ENCODE results near the gene CDH16.
A peak's percentile ranks its signal among the peaks of the same experiment; 100 is the strongest.
"Not testable (repeated sequence)": the region's sequence is repeated elsewhere in the genome, so short reads cannot be mapped to it uniquely, and the experiment has no call there.

Gene CDH16

DNA sequence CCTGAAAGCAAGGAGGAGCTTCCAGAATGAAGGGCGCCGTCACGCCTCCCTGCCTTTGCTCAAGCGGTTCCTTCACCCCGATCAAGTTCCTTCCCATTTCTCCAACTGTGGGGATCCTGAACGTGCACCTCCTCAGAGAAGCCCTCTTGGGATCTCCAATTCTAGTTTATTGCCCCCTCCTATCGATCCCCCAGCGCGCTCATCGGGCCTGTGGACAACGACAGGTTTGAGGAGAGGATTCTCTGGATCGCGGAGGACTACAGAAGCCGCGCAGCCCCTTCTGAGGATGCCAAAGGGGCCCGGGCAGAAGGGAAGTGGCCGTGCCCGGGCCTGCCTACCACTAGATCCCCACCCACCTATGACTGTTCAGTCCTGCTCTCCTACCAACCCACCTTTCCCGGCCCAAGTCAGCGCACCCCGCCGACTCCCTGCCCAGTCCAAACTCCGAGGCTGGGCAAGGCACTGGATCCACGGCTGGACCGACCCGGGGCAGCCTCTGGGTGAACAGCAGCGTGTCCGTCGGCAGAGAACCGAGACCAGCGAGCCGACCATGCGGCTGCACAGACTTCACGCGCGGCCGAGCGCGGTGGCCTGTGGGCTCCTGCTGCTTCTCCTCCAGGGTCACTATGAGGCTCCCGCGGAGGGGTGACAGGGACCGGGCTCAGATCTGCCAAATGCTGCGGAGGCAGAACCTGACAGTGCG, 29.6 kb upstream of the CDH16 start:
- peak in 6 of 51 donors; percentile 11 to 55 (median 28) for DNase-seq

DNA sequence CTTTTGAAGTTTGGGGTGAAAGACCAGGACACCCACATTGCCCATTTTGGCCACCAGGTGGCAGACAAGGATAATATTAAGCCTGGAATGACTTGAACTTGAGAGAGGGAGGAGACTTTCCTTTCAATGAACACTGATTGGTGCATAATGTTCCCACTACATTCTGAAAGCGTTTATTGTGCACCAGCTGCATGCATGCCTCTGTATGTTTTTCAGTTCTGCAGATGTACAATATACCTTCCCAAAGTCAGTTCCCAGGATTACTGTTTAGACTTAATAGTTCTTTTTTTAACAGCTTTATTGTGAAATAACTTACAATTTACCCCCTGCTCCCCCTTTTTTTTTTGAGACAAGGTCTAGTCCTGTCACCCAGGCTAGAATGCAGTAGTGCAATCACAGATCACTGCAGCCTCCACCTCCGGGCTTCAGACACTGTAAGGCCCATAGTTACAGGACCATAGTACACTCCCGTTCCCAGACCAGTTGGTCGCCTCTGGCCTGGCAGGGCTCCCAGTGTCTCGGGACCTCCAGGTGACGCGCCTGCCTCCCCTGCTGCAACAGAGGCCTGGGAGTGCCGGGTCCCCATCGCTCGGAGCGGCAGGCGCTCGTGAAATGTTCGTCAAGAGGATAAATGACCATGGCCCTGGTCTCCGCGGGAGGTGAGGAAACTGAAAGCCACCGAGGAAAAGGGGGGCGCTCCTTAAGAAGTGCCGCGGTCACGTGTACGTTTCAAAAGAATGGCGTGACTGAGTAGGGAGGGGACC, 28.8 kb upstream of the CDH16 start:
- peak in 42 of 51 donors; percentile 8 to 88 (median 60) for DNase-seq

GRCh38 chr16:66946974-66947301, 28.3 kb upstream of the CDH16 start:
- DNase-seq: no peak

DNA sequence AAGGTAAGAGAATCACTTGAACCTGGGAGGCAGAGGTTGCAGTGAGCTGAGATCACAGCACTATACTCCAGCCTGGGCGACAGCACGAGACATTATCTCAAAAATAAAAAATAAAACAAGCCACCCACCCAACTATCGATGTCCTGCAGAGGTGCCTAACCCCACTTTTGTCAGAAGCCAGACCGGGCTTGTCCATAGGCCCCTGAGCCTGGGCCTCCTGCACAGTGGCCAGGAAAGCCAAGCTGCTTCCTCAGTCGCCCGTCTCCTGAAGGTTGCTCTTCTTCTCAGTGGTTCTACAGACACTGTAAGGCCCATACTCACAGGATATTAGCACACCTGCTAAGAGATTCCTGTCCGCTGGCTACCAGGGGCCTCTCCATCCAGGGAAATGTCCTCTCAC, 27.9 kb upstream of the CDH16 start:
- DNase-seq: no peak

- no peak for DNase-seq
These were observed 27.3 kb upstream of the CDH16 start for GRCh38 chr16:66945939-66946338.

- not testable (repeated sequence) for DNase-seq
These were observed 26.3 kb upstream of the CDH16 start for GRCh38 chr16:66944971-66945370.

- no peak for DNase-seq
These were observed 25.4 kb upstream of the CDH16 start for GRCh38 chr16:66944054-66944441.

- DNase-seq: no peak
These were observed 24.9 kb upstream of the CDH16 start for GRCh38 chr16:66943426-66944053.

GRCh38 chr16:66942981-66943380, 24.3 kb upstream of the CDH16 start:
- no peak for DNase-seq

GRCh38 chr16:66940236-66940635, 21.6 kb upstream of the CDH16 start:
- DNase-seq: no peak

DNA sequence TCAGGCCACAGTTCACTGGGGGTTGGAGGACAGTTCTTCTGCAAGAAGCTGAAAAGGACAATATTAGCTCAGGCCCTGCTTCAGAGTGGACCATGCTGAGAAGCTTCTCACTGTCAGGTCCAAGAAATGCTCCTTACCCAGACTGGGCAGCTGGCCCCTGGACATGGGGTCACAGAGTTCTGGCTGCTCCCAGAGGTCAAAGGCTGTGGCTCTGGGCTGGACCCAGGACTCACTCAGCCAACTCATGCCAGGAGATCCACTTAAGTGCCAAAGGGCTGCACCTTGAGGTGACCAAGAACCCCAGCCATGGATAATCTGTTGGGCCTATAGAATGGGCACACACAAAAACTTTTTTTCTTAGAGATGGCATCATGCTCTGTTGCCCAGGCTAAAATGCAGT, 20.7 kb upstream of the CDH16 start:
- DNase-seq: no peak

DNA sequence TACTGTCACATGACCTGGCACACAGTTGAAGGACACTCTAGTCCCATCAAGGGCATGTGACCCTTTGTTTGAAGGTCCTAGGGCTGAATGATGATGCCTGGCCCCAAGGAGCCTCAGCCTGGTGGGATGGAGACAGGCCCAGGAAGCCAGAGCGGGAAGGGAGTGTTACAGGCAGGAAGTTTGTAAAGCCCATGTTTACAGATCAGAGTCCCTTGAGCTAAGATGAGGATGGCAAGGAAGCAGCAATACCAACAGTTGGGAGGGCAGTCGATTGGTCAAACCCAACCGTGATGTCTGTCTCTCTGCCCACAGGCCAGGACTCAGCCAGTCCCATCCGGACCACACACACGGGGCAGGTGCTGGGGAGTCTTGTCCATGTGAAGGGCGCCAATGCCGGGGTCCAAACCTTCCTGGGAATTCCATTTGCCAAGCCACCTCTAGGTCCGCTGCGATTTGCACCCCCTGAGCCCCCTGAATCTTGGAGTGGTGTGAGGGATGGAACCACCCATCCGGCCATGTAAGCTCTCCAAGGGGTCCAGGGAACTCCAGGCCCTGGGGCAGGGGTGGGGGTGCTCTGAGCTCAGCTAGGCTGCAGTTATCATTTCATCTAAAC, 19.1 kb upstream of the CDH16 start:
- DNase-seq: no peak

- DNase-seq: no peak
These were observed 18.3 kb upstream of the CDH16 start for GRCh38 chr16:66936889-66937554.

DNA sequence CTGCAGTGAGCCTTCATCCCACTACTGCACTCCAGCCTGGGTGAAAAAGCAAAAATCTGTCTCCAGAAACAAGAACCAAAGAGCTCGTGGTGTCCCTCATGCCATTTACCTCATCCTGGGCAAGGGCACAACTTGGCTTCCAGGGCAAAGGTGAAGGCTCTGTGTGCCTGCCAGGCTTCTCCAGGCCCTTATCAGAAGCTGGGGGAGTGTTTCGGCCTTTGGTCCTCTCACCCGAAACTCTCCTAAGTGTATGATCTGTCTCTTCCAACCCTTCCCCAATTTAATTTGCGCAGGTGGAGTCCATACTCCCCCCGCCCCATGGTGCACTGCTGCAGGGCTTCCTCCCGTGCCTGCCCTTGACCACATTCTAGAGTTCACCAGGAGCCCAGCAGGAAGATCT, 17.8 kb upstream of the CDH16 start:
- no peak for DNase-seq

GRCh38 chr16:66935314-66936011, 16.8 kb upstream of the CDH16 start, which contains the start of gene CES2:
CES2 (plus strand) TSS chr16:66935516; CDS start chr16:66935636, 120 bp downstream.
- DNase-seq: peak in 10 of 51 donors; percentile 12 to 46 (median 26)

- DNase-seq: peak in 3 of 51 donors; percentile 37 to 49 (median 46)
These were observed 16.2 kb upstream of the CDH16 start for GRCh38 chr16:66934839-66935313.

DNA sequence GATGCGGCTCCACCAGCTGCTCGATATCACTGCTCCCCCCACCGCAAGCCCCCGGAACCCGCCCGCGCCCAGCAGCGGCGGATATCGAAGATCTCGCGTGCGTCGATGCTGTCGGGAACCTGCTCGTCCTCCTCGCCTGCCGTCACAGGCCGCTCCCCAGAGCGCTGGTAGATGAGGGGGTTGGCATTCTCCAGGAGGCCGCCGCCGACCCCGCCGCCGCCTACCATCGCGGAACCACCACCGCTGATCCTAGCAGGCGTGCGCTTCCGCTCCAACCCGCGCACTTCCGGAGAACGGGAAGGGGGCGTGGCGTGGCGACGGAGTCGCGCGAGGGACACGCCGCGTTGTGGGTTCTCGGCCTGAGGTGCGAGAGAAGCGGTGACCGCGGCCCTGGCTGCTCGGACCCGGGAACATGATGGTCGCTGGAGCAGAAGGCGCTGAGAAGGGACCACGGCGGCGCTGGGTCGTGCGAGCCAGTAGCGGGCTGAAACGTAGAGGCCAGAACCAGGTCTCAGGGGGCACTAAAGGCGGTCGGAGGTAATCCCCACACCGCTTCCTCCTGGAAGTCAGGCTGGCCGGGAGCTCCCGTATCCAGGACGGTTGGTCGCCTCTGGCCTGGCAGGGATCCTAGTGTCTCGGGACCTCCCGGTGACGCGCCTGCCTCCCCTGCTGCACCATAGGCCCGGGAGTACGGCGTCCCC, 15.6 kb upstream of the CDH16 start, which contains the start of gene CIAO2B:
Gene CIAO2B, minus strand, starts transcription at position 265 of the 701 bp plus-strand sequence. Its CDS starts 38 bp downstream, at position 227.
- DNase-seq: peak; percentile 34 to 92 (median 80)

- peak in 2 of 51 donors; percentile 33 to 47 for DNase-seq
These were observed 15.1 kb upstream of the CDH16 start for GRCh38 chr16:66933776-66934137.

DNA sequence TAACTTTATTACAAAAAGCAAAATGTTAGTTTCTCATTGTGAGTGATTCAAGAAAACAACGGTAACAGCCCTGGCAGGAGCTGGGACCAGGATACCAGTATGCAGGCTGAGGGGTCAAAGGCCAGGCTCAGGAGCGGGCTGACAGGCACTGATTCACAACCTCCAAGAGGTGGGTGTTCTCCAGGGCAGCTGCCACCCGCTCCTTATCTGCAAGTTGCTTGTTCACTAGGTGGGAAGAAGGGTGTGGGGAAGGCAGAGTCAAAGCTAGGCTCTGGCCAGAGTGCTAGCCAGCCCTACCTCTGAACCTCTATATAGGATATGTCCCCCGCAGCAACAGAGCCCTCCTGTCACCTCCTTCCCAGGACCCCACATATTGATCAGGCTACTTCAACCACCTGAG, 13.4 kb upstream of the CDH16 start:
- no peak for DNase-seq

- no peak for DNase-seq
These were observed 13.0 kb upstream of the CDH16 start for GRCh38 chr16:66931665-66932064.

Data from hypothalamus (tissue), 51 donors.